GM19240 (cell line): ENCODE results near the gene CMPK1.

ENCODE experiments used
- DNase-seq: peaks from one replicate; pipeline ENCODE4 v3.0.0; 2011; ENCODE audit warnings: low spot score; ENCODE audit not compliant: insufficient read length

The CMPK1 gene

GRCh38 chr1:47393141-47393540 lies 59.6 kb downstream of the CMPK1 start:
- no peak for DNase-seq

GRCh38 chr1:47395433-47395832 lies 61.8 kb downstream of the CMPK1 start:
- no peak for DNase-seq

DNA sequence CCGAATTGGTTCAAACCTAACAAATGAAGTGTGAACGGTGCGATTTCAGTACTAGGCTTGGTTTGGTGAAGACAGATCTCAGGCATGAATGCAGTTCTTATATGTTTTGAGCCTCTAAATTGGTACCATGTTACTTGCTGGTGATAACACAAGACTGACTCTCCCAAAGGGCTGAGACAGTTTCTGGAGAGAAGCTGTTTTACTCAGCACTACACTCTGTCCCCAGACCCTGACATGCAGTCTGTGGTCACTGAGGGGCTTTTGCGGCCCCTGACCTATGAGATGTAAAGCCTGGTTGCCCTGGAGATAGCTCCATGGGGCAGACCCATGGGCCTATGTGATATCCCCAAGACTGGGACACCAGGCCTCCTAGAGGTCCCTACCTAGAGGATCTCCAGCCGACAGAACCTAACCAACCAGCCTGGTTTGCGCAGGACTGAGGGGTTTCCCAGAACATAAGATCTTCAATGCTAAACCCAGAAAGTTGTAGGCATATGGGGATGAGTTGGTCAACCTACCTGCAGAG lies 63.1 kb downstream of the CMPK1 start:
- no peak for DNase-seq

DNA sequence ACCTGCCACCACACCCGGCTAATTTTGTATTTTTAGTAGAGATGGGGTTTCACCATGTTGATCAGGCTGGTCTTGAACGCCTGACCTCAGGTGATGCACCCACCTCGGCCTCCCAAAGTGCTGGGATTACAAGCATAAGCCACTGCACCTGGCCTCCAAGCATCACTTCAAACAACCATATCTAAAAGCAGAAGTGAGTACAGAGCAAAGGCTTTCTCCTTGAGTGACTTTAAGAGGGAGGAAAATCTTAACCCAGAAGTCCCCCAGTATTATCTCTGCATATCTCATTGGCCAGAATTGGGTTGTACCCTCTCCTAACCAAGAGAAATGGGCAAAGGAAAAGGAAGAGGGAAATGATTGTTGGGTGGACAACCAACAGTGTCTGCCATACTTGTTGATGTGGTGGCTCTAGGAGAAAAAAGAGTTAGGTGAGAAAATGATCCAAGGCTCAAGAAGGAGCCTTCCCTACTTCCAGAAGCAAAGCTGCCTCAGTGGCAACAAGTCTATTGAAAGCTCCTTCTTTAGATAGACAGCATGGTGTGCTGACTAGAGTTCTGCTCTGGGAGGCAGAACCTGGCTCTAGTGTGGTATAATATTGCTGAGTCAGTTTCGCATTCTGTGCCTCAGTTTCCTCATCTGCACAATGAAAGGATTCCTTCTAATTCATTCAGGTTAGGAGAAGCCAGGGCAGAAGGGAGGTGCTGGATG lies 65.7 kb downstream of the CMPK1 start:
- no peak for DNase-seq

GRCh38 chr1:47399846-47400155 lies 66.2 kb downstream of the CMPK1 start:
- no peak for DNase-seq

- DNase-seq: no peak
Measured at GRCh38 chr1:47401761-47402160, 68.2 kb downstream of the CMPK1 start.

DNA sequence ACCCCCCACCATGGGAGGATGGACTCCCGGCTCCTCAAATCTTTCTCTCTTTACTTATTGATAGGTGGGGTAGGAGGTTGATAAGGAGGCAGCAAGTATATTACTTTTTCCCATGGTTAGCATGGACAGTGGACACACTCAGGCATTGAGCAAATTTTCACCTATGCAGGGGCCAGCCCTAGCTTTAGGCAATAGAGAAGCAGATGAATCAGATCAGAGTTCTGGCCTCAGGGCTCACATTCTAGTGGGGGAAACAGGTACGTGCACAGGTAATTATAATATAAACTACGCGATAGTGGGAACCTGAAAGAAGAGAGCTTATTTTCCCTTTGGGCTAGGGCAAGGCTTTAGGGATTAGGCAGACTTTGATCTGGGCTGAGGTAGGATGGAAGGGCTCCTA lies 69.0 kb downstream of the CMPK1 start:
- no peak for DNase-seq

DNA sequence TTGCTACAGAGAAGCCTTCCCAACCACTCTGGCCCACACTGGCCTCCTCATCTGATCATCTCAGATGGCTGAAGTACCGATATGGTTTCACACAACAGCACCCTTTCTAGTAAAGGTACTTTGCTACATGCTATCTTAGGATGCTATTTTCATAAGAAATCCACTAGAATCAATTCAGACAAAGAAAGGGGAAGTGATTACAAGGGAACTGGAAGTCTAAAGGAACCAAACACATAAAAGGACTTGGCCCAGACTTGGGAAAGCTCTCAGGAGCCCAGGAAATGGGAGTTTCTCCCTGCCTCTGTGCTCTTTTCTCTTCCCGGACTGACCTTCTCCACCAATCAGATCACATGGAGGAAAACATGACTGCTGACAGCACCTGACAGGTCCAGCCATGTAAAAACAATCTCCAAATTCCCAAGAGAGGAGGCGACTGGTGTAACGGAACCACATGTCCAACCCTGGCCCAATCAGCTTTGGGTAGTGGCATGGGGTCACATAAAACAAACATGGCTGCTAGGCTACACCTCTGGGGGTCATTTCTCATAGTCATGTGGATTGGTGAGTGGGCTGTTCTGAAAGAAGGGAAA lies 69.8 kb downstream of the CMPK1 start:
- no peak for DNase-seq

DNA sequence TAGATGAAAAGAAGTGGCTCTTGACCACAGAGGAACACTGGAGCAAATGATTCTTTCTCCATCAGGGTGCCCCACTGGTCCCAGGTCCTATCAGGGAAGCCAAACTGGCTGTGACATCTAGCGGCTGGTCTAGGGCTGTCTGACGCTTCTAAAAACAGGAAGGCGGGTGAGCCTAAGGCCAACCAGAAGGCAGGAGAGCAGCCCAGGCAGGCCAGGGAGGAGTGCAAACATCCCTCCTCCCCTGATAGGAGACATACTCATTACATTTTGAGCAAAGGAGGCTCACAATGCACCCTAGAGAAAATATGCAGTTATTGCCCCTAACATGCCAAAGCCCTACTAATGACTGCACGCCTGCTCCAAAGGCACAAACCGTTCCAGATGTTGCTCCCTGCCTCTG lies 72.1 kb downstream of the CMPK1 start:
- no peak for DNase-seq

- no peak for DNase-seq
Measured at GRCh38 chr1:47406966-47407365, 73.4 kb downstream of the CMPK1 start.

DNA sequence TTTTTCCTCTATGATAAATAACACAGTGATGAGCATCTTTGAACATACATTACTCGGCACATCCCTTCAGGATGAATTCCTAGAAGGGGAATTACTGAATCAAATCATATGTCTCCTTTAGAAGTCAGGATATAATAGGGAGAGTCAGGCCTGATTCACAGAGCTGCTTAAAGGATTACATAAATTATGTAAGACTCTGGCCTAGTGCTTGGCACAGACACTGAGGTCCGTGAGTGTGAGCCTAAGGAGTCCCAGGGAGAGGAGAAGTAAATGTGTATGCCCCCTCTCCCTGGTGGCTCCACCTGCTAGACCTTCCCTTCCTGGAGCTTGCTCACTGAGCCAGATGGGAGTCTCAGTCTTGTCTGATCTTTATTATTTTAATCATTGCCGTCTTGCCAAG lies 73.9 kb downstream of the CMPK1 start:
- DNase-seq: no peak

GRCh38 chr1:47409311-47410067 lies 75.9 kb downstream of the CMPK1 start:
- no peak for DNase-seq

GRCh38 chr1:47410068-47410455 lies 76.5 kb downstream of the CMPK1 start:
- no peak for DNase-seq

DNA sequence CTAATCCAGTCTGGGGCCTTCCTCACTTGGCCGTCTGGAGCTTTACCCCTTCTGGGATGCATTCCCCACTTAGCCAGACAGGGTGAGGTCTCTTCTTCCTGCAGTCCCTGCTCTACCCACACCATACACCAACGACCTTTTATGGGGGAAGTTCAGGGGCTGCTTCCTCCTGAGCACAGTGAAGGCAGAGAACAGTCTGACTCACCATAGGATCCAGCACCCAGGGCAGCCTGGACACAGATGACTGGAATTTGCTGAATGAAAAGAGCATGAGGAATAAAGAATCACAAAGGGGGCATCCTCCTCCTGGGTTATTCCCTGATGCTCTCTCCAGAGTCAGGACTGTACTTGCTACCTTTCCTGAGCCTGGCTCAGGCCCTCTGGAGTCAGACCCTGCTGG lies 77.8 kb downstream of the CMPK1 start:
- DNase-seq: no peak

DNA sequence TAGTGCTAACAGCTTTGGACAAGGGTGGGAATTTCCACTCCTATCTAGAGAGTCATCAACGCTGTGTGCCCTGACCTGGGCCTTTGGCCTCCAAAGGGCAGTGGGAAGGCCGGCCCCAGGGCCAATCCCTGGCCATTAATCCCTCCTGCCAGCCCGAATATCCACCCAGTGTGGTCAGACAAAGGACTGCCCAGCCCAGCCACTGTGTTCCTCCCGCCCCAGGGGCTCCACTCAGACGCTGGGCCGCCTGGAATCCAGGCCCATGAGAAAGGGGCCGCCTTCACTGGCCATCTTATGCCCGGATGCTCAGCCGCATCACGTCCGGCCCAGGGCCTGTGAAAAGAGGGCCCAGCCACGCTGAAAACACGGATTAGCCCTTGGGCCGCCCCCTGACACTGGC lies 78.8 kb downstream of the CMPK1 start:
- DNase-seq: no peak

DNA sequence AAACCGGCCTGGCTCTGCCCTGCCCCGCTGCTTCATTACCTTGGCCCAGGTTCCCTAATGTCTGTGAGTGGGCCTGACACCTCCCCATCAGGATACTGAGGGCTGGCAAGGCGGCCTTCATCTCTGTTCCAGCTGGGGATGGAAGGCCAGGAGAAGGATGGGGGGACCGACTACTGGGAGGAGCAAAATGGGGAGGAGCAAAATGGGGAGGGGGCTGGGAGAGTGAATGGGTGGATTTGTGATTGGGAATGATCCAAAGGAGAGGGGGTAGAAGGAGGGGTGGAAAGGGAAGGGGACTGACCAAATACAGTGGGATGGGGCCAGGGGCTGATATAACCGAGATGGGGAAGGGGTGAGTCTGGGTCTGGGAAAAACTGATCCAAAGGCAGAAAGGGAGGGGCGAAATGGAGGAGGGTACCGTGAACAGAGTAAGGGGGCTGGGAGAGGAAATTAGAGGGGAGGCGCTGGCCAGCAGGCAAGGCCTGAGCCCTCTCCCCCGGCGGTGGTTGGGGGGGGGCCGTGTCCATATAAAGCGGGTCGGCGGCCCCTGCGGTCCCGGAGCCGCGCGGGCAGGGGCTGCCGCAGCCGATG lies 82.2 kb downstream of the CMPK1 start, which contains the start of gene FOXE3:
FOXE3 (plus strand) TSS at position 558 of the 591 bp plus-strand sequence; CDS start at position 589, 31 bp downstream.
- DNase-seq: no peak

DNA sequence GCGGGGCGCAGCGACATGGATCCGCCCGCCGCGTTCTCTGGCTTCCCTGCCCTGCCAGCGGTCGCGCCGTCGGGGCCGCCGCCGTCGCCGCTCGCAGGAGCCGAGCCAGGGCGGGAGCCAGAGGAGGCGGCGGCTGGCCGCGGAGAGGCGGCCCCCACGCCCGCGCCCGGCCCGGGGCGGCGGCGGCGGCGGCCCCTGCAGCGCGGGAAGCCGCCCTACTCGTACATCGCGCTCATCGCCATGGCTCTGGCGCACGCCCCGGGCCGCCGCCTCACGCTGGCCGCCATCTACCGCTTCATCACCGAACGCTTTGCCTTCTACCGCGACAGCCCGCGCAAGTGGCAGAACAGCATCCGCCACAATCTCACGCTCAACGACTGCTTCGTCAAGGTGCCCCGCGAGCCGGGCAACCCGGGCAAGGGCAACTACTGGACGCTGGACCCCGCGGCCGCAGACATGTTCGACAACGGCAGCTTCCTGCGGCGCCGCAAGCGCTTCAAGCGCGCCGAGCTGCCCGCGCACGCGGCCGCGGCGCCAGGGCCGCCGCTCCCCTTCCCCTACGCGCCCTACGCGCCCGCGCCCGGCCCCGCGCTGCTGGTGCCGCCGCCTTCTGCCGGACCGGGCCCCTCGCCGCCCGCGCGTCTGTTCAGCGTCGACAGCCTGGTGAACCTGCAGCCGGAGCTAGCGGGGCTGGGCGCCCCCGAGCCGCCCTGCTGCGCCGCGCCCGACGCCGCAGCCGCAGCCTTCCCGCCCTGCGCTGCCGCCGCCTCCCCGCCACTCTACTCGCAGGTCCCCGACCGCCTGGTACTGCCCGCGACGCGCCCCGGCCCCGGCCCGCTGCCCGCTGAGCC lies 83.0 kb downstream of the CMPK1 start:
- DNase-seq: no peak

DNA sequence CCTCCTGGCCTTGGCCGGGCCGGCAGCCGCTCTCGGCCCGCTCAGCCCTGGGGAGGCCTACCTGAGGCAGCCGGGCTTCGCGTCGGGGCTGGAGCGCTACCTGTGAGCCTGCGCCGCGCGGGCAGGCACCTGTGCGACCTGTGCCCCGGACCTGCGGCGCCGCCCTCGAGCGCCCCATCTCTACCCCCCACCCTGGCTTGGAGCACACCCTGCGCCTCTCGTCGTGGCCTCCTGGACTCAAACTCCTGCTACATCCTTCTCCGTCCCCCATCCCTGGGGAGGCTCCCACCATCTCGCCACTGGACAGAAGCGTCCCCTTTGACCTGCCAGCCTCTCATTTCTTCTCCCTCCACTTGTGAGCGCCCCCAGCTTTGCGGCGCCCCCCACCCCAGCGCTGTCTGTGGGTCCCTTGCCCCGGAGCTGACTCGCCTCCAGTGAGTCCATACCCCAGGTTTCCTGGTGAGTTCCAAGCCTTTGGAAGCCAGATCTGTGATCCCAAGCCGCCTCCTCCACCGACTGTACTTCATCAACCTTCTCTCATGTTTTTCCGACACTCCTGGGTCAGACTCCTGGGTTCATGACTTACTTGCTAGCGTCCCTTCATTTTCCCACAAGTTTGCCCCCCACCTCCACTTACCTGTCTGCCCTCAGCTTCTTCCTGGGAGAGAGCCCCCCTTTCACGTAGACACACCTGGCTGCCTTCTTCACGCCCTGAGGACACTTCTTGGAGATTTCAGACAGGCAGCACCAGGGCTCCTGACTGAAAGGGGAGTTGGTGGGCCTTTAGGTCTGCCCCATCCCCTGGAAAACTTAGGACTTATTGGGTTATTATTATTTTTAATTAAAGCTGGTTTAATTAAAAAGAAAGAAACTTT lies 83.8 kb downstream of the CMPK1 start:
- DNase-seq: no peak

- no peak for DNase-seq
Measured at GRCh38 chr1:47418122-47418521, 84.5 kb downstream of the CMPK1 start.

DNA sequence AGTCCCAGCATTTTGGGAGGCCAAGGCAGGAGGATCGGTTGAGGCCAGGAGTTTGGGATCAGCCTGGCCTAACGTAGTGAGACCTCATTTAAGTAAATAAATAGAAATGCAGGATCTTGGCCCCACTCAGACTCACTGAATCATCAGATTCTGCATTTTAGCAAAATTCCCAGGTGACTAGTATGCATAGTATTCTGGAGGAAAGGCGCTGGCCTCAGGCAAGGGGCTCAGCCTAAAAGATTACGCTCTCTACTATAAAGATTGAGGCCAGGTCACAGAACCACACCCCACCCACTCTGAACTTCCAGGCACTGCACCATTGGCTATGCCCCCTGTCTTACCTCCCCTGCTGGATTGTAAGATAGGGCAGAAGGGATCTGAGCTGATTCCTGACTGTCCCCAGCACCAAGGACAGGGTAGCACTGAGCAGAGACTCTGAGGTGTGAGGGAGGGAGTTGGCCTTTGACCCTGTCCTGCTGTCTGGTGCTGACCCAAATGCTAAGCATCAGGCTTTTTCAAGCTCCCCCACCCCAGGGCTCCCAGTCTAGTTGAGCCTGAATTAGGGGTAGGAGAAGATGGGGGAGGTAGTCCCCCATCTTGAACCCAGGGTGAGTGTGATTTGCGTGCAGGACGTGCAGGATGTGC lies 85.2 kb downstream of the CMPK1 start:
- DNase-seq: no peak
